ENCODE results near the gene TMEM18. TPM values are rescaled to one million over a fixed set of nuclear protein-coding genes. Genes with fewer than 3 reads are reported as not detected.

Gene TMEM18
- total and polyA plus RNA-seq, 9 of the 15 experiments (the other 6 are each of a cell fraction or from before 2014, with no cell fraction given) = 12.8 to 55.9 (median 21.8) TPM

DNA sequence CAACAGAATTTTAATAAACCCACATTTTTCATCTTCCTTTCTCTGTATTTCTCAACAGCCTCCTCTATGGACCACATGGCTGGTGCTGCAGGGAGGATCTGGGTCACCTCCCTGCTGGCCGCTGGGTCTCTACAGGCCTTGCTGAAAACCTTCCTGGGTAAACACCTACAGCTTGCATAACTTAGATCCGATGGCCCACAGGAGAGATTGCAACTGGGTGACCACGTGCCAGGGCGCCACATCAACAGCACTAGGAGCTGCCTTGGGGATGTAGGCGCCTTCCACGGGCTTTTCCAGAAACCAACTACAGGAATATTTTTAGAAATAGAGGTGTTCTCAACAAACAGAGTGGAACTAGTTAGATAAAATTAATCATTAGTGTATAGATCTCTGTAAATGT lies 19.4 kb downstream of the TMEM18 start (continued):
- TF ChIP-seq PML (IDR thresholded peaks at IDR 0.05; ENCODE audit: low read length) (no peak), HOMEZ (CRISPR knock-in tag; IDR thresholded peaks at IDR 0.05) (no peak), MYNN (IDR thresholded peaks at IDR 0.05) (no peak), MYNN (CRISPR knock-in tag; IDR thresholded peaks at IDR 0.05) (no peak), THAP7 (CRISPR knock-in tag; IDR thresholded peaks at IDR 0.05) (no peak), HDAC3 (IDR thresholded peaks at IDR 0.05; ENCODE audit: borderline replicate concordance, partially characterized antibody) (no peak)
- TF ChIP-seq, protein P1, sequence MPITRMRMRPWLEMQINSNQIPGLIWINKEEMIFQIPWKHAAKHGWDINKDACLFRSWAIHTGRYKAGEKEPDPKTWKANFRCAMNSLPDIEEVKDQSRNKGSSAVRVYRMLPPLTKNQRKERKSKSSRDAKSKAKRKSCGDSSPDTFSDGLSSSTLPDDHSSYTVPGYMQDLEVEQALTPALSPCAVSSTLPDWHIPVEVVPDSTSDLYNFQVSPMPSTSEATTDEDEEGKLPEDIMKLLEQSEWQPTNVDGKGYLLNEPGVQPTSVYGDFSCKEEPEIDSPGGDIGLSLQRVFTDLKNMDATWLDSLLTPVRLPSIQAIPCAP (CRISPR knock-in tag; IDR thresholded peaks at IDR 0.05; ENCODE audit: borderline replicate concordance) = no peak

GRCh38 chr2:656676-657075 lies 20.5 kb downstream of the TMEM18 start:
- Histone ChIP-seq H2AFZ (ENCODE audit: low read depth, low read length) (no peak overlapping the region), H3K4me2 (ENCODE audit: insufficient read depth, low read length) (no peak overlapping the region), H3K9me1 (ENCODE audit: control insufficient read depth, insufficient read depth, low read length) (no peaks in the 10 kb centered on the region), H3K27ac (ENCODE audit: extremely low read depth, low read depth, low read length) (no peak overlapping the region), H3K9ac (ENCODE audit: insufficient read depth in 1 of 2, low read depth in 2 of 2, low read length in 2 of 2) (no peak overlapping the region), H3K4me3 (no peak overlapping the region), H3K4me1 (replicated peaks in 1 of 2; ENCODE audit: control insufficient read depth in 2 of 2, insufficient read depth in 2 of 2, low read length in 2 of 2) (peaks cover 0 to 14% of the 10 kb centered on the region in 2 experiments; a peak in 2 of 5 replicates), H3K36me3 (ENCODE audit: control insufficient read depth, insufficient read depth, low read length) (no peaks in the 10 kb centered on the region), H3K27me3 (ENCODE audit: control insufficient read depth in 2 of 2, insufficient read depth in 2 of 2, low read length in 2 of 2) (peaks cover 35 to 74% of the 10 kb centered on the region in 2 experiments), H3K79me2 (ENCODE audit: control insufficient read depth, insufficient read depth, low read length) (no peaks in the 10 kb centered on the region), H3K9me3 (replicated peaks; ENCODE audit: control insufficient read depth, insufficient read depth, low read depth, low read length) (no peaks in the 10 kb centered on the region), H4K20me1 (replicated peaks; ENCODE audit: control insufficient read depth, insufficient read depth, low read length) (no peaks in the 10 kb centered on the region)
- DNase-seq (ENCODE audit: extremely low read depth in 1 of 4, low spot score in 3 of 4) (no peak), ATAC-seq (no peak), FAIRE-seq (no peak)
- intact Hi-C loops (cut with micrococcal nuclease) (no loop called here), in situ Hi-C loops (cut with MboI) (no loop called here)
- WGBS (ENCODE audit: insufficient coverage, low coverage, missing lambda C conversion rate) = 1% methylated on average over 5 of the region's 5 CpGs
- no TSS peak for BruUV-seq (replicated peaks)
- POLR2A ChIA-PET = no interaction called here
- CTCF ChIA-PET (ENCODE audit: low intra/inter-chr PET ratio) = no interaction called here
- TF ChIP-seq ARHGAP35 (IDR thresholded peaks at IDR 0.05; ENCODE audit: partially characterized antibody) (no peak), BCLAF1 (IDR thresholded peaks at IDR 0.05; ENCODE audit: borderline replicate concordance in 1 of 2, control insufficient read depth in 1 of 2, low read depth in 2 of 2, low read length in 1 of 2) (no peak), ZNF668 (CRISPR knock-in tag; IDR thresholded peaks at IDR 0.05) (no peak), ELK3 (CRISPR knock-in tag; IDR thresholded peaks at IDR 0.05) (no peak)
- TF ChIP-seq, protein P2, sequence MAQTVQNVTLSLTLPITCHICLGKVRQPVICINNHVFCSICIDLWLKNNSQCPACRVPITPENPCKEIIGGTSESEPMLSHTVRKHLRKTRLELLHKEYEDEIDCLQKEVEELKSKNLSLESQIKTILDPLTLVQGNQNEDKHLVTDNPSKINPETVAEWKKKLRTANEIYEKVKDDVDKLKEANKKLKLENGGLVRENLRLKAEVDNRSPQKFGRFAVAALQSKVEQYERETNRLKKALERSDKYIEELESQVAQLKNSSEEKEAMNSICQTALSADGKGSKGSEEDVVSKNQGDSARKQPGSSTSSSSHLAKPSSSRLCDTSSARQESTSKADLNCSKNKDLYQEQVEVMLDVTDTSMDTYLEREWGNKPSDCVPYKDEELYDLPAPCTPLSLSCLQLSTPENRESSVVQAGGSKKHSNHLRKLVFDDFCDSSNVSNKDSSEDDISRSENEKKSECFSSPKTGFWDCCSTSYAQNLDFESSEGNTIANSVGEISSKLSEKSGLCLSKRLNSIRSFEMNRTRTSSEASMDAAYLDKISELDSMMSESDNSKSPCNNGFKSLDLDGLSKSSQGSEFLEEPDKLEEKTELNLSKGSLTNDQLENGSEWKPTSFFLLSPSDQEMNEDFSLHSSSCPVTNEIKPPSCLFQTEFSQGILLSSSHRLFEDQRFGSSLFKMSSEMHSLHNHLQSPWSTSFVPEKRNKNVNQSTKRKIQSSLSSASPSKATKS (CRISPR knock-in tag; IDR thresholded peaks at IDR 0.05) = no peak

All from K562 (cell line).